Subcutaneous adipose tissue (tissue), 4 donors: Measurements from ENCODE around the gene CPB2. TPM values are rescaled to one million over a fixed set of nuclear protein-coding genes. Genes with fewer than 3 reads are reported as not detected.

Experiments
- total RNA-seq, 4 donors: library from RNA; depleted of rRNA; stranded (reverse); fragments of >200 nt; gene quantifications; one replicate each; pipeline ENCODE4 v1.1.0, GENCODE V29; 2016
- TF ChIP-seq, protein P1 (sequence below): fragments of 450-650 bp; IDR thresholded peaks from one replicate; pipeline ENCODE4 v1.5.1; 2016; ENCODE audit warnings: low read depth, mild to moderate bottlenecking, control low read depth, antibody characterized with exemption, moderate library complexity

The CPB2 gene
- total RNA-seq, 4 donors from 2014 or later: 0.34 TPM; not detected in 3

DNA sequence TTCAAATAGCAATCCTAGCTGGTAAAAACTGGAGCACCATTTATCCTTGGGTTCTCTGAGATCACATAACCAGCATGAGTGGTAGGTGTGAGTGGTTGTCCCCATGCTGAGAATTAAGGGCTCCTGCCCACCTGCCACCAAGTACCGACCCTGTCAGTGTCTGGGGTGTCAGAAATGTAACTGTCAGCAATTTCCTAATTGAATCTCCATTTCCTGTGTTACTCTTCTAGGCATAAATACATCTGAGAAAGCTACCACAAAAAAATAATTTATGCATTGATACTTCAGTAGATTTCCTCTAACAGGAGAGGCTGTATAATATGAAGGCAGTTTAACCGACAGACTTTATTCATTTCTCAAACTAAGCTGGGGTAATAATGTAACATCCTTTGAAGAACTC is 25.1 kb downstream of the CPB2 start:
- TF ChIP-seq, protein P1, sequence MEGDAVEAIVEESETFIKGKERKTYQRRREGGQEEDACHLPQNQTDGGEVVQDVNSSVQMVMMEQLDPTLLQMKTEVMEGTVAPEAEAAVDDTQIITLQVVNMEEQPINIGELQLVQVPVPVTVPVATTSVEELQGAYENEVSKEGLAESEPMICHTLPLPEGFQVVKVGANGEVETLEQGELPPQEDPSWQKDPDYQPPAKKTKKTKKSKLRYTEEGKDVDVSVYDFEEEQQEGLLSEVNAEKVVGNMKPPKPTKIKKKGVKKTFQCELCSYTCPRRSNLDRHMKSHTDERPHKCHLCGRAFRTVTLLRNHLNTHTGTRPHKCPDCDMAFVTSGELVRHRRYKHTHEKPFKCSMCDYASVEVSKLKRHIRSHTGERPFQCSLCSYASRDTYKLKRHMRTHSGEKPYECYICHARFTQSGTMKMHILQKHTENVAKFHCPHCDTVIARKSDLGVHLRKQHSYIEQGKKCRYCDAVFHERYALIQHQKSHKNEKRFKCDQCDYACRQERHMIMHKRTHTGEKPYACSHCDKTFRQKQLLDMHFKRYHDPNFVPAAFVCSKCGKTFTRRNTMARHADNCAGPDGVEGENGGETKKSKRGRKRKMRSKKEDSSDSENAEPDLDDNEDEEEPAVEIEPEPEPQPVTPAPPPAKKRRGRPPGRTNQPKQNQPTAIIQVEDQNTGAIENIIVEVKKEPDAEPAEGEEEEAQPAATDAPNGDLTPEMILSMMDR: no peak

DNA sequence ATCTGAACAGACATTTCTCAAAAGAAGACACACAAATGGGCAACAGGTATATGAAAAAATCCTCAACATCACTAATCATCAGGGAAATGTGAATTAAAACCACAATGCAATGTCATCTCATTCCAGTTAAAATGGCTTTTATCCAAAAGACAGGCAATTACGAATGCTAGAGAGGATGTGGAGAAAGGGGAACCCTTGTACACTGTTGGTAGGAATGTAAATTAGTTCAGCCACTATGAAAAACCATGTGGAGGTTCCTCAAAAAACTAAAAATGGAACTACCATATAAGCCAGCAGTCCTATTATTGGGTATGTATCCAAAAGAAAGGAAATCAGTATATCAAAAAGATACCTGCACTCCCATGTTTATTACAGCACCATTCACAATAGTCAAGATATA is 27.6 kb downstream of the CPB2 start:
- TF ChIP-seq, protein P1: no peak

DNA sequence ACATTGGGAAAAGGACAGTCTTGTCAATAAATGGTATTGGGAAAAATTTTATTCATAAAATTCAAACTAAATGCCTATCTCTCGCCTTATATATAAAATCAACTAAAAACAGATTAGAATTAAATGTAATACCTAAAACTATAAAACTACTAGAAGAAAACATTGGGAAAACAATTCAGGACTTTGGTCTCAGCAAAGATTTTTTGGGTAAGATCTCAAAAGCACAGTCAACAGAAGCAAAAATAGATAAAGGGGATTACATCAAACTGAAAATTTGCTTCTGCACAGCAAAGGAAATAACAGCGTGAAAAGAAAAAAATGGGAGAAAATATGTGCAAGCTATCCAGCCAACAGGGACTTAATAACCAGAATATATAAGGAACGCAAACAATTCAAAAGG is 28.0 kb downstream of the CPB2 start:
- TF ChIP-seq, protein P1: no peak

DNA sequence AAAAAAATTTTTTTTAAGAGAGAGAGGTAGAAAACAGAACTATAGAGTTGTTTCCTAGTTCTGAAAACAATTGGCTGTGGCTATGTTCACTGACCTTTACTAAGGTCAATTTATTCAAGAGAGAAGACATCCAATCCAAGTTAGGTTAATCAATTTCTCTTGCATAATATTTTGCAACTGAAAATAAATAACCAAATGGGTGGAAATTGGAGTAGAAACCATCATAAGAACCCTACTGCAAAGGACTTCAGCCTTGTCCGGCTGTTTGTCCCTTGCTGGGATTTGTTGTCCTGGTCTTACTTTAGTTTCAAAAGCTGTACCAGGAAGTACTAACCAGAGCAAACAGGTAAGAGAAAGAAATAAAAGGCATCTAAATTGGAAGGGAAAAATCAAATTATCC is 29.0 kb downstream of the CPB2 start:
- TF ChIP-seq, protein P1: no peak

DNA sequence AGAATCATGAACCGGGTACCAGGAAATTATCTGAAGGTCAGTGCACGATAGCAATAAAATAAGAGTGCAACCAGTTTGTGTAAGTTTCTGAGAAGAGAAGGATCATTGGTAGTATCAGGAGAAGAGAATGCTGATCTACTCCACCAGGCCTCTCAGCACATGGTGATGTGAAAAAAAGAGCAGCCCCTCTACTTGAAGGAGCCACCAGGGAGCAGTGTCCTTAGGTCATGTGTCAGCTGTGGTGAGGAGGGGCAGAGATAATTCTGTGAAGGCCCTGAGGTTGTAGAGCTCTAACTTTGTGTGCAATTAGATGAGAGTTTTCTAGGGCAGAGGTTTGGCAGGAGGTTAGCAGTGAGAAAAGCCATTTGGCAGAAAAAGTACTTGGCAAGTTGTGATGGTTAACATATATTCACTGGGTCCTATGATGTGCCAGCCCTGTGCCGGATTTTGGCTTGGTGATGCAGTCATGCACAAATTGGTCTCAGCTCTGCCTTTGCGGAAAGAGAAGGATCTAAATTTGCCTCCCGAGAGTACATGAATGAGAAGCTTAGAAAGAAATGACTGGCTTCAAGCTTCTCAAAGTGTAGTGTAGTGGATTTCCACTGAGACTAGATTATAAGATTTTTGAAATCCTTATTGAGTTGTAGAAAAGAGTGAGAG is 33.1 kb downstream of the CPB2 start:
- TF ChIP-seq, protein P1: no peak

DNA sequence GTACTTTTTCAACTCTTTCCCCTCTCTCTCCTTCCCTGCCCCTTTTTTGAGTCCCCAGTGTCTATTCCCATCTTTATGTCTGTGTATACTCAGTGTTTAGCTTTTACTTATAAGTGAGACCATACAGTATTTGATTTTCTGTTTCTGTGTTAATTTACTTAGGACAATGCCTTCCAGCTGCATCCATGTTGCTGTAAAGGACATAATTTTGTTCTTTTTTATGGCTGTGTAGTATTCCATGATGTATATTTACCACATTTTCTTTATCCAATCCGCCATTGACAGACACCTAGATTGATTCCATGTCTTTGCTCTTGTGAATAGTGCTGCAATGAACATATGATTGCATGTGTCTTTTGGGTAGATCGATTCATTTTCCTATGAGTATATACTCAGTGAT is 41.5 kb downstream of the CPB2 start:
- TF ChIP-seq, protein P1: no peak

DNA sequence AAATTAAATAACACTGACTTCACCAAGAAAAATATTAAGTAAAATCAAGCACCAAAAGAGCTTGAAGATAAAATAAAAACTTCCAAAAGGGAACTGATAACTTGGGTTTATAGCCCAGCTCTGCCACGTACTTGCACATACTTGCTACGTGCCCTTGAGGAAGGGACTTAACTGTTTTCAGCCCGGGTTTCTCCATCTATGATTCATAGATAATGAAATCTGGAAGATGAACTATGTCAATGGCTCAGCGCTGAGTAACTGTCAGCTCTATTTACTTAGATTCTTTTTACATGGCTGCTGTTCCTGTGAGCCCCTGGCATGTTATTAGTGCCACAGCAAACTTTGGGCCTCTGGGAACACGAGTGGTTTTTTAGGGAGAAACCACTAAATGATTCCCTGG is 42.6 kb downstream of the CPB2 start:
- TF ChIP-seq, protein P1: no peak
